Fibroblast of lung (primary cell): ENCODE measurements around the gene WNT10A.

Experiments
- EZH2 ChIP-seq: IDR thresholded peaks from 2 replicates; pipeline ENCODE4 v1.5.1; 2012; ENCODE audit warnings: low read length, control low read depth, mild to moderate bottlenecking; ENCODE audit errors: missing control alignments
- TF ChIP-seq, protein P1 (sequence below), 2 donors: IDR thresholded peaks in 1 of 2; conservative IDR thresholded peaks in 1 of 2; 1 replicate in 1 of 2; 2 replicates in 1 of 2; pipeline ENCODE4 v1.5.1; 2011 to 2012; ENCODE audit warnings: low read length in 2 of 2, control low read depth in 1 of 2, inconsistent platforms in 1 of 2, low read depth in 1 of 2, mild to moderate bottlenecking in 1 of 2

DNA sequence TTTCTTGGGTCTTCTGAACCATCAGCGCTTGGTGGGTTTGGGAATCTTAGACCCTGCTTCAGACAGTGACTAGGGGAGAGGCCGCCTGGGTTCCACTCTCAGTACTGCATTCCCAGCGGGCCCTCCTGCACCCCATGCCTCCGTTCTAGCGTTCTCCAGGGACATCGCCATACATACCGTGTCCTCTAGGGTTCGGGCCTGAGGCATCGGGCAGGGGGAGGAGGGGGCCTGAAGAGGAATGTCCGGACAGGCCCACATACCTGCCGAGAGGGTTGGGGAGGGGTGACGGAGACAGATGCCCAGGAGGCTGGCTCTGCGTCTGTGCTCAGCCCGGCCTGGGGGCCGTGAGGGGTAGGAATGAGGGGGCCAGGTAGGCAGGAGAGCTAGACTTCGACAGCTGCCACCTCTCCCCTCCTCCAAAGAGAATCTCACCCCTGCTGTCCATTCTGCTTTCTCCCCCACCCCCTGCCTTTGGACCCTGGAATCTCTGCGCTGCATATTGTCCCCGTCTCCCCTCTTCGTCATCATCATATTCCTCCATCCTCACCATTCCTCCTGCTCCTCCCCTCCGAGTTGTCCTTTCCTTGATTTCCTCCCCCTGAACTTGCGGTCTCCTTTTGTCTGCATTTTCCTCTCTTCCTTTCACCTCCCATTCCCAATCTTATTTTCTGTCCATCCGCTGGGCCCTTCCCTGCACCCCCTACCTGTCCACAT is 7.8 kb upstream of the WNT10A start:
- TF ChIP-seq, protein P1, sequence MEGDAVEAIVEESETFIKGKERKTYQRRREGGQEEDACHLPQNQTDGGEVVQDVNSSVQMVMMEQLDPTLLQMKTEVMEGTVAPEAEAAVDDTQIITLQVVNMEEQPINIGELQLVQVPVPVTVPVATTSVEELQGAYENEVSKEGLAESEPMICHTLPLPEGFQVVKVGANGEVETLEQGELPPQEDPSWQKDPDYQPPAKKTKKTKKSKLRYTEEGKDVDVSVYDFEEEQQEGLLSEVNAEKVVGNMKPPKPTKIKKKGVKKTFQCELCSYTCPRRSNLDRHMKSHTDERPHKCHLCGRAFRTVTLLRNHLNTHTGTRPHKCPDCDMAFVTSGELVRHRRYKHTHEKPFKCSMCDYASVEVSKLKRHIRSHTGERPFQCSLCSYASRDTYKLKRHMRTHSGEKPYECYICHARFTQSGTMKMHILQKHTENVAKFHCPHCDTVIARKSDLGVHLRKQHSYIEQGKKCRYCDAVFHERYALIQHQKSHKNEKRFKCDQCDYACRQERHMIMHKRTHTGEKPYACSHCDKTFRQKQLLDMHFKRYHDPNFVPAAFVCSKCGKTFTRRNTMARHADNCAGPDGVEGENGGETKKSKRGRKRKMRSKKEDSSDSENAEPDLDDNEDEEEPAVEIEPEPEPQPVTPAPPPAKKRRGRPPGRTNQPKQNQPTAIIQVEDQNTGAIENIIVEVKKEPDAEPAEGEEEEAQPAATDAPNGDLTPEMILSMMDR (conservative IDR thresholded peaks at IDR 0.05 in 1 of 2, IDR thresholded peaks at IDR 0.05 in 1 of 2; ENCODE audit: low read depth in 1 of 2, low read length in 2 of 2), result no peak
- TF ChIP-seq EZH2, result peak; percentile 90
